Activated CD8-positive, alpha-beta T cell treated with anti-CD3 and anti-CD28 coated beads, Interleukin-2, amount 10 ng/mL, durations not matched to agents 7 days and 5 days (primary cell): ENCODE measurements around the gene BOD1. TPM values are rescaled to one million over a fixed set of nuclear protein-coding genes. Genes with fewer than 3 reads are reported as not detected.

Source experiments
- ATAC-seq: fragments of 150-1000 bp; cut with Tn5 transposase; one replicate; pipeline ENCODE4 v1.10.0; 2021; ENCODE audit warnings: moderate library complexity
- CTCF ChIA-PET: fragments of 350-600 bp; sonication (Branson Sonifier 250); formaldehyde crosslinking; loops from one replicate; lab custom pipeline; 2021; ENCODE audit warnings: antibody characterized with exemption; lab: Charles Lee
- POLR2A ChIA-PET: fragments of 350-600 bp; sonication (Branson Sonifier 250); formaldehyde crosslinking; loops from one replicate; lab custom pipeline; 2021; ENCODE audit warnings: antibody characterized with exemption; lab: Charles Lee
- DNase-seq: peaks from one replicate; pipeline ENCODE4 v3.0.0-alpha.2; 2020
- H3K27ac Mint-ChIP-seq: one replicate; pipeline ENCODE4 v1.8.0; 2021; ENCODE audit warnings: mild to moderate bottlenecking, mixed read lengths
- H3K27me3 Mint-ChIP-seq: one replicate; pipeline ENCODE4 v1.8.0; 2021; ENCODE audit warnings: low read depth, mixed read lengths
- H3K36me3 Mint-ChIP-seq: one replicate; pipeline ENCODE4 v1.8.0; 2021; ENCODE audit warnings: low read depth, mixed read lengths
- H3K4me1 Mint-ChIP-seq: one replicate; pipeline ENCODE4 v1.8.0; 2021; ENCODE audit warnings: low read depth, mixed read lengths
- H3K4me3 Mint-ChIP-seq: one replicate; pipeline ENCODE4 v1.8.0; 2021; ENCODE audit warnings: mild to moderate bottlenecking, mixed read lengths
- H3K9me3 Mint-ChIP-seq: one replicate; pipeline ENCODE4 v1.8.0; 2022; ENCODE audit warnings: mixed read lengths; ENCODE audit not compliant: insufficient read depth
- total RNA-seq, 2 experiments: library from RNA; stranded (reverse); gene quantifications; one replicate each; pipeline ENCODE4 v1.2.3, GENCODE V29; 2021

Gene BOD1
- total RNA-seq, result 10 to 100 TPM; 14.0 to 20.3 TPM

DNA sequence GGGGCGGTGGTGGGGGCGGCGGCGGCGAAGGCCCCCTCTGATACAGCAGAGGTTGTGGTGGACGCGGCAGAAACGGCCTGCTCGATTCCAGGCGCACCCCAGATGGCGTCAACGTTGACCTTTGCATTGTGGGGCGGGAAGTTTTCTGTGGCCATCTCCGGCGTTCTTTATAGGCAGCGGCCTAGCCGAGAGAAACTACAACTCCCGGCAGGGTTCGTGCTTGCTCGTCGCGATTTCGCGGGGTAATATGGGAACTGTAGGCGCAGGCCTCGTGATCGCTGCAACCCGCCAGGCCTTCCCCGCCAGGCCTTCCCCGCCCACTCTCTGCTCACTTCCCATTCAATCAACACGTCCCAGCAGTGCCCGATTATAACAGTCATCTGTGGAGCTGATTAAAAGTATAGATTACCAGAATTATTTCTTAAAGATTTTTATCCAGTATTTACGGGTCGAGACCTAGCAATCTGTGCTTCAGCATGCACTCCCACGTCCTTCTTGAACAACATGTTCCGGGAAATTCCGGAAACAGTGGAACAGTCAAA lies at the start of gene BOD1:
Gene BOD1 (minus strand): TSS at position 74 of the 542 bp plus-strand sequence. CDS start 214 bp downstream, outside the sequence.
- Mint-ChIP-seq H3K9me3 (no peaks in the 10 kb centered on the region), H3K4me1 (peaks cover 27% of the 10 kb centered on the region)

DNA sequence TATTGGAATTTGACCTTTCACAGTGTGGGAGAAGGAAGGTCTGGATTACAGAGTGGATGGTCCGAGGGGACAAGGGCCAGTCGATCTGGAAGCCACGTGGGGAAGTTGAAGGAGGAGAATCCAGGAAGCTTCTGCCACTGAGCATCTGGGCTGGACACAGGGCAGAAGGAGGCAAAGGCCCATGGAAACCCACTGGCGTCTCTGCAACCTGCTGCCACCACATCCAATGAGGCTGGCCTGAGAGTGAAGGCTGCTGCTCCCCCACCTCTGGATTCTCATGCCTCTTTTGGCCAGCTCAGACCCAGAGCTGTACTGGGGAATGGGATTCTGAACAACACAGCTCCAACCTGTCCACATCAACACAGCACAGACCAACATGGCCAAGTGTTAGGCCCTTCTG lies 48.9 kb upstream of the BOD1 start:
- ChIA-PET POLR2A (no interaction called here), CTCF (no interaction called here)
- ATAC-seq, result no peak
- Mint-ChIP-seq H3K36me3 (no peaks in the 10 kb centered on the region), H3K4me3 (no peak overlapping the region), H3K27me3 (peaks cover 2% of the 10 kb centered on the region), H3K9me3 (no peaks in the 10 kb centered on the region), H3K4me1 (peaks cover 4% of the 10 kb centered on the region), H3K27ac (no peak overlapping the region)
- no peak for DNase-seq

More for the DNA sequence above, at the start of gene BOD1:
- peak; percentile 96 for DNase-seq
- POLR2A ChIA-PET, result interaction anchor here (0.9 to 1.7 kb wide), 2 partner anchors 271 to 1861 kb away, joined by 4 to 8 read pairs; partner anchors contain the start of genes CPEB4 and SFXN1
- peak within 1 kb of the TSS; percentile 91 for H3K4me3 Mint-ChIP-seq
- peak; percentile 95 for ATAC-seq
- H3K27me3 Mint-ChIP-seq, result no peaks in the 10 kb centered on the region
- CTCF ChIA-PET, result interaction anchor here (1.0 to 3.6 kb wide), 25 partner anchors 9 to 695 kb away, joined by 3 to 41 read pairs (median 6); partner anchors contain the start of gene CPEB4
- peak within 1 kb of the TSS; percentile 87 for H3K27ac Mint-ChIP-seq
- peaks cover 24% of the 10 kb centered on the region for H3K36me3 Mint-ChIP-seq

DNA sequence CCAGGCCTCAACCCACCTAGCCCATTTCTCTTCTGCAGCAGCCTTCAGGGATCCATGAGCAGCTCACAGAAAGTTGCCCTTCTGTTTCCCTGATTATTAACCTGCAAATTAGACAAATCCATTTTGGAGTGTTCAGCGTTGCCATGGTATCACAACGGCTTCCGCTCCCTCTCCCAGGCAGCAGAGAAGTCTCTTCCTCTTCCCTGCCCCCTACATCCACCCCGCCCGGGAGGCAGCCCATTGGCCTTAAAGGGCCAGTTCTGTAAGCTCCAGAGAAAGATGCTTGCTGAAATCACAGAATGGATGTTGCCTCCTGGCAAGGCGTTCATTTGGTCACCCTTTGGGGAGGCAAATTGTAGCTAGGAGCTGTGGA lies 47.7 kb upstream of the BOD1 start:
- ChIA-PET CTCF (no interaction called here), POLR2A (no interaction called here)
- Mint-ChIP-seq H3K4me3 (no peak overlapping the region), H3K27me3 (peaks cover 2% of the 10 kb centered on the region), H3K9me3 (no peaks in the 10 kb centered on the region), H3K27ac (no peak overlapping the region), H3K36me3 (no peaks in the 10 kb centered on the region), H3K4me1 (peaks cover 4% of the 10 kb centered on the region)
- no peak for DNase-seq
- no peak for ATAC-seq

DNA sequence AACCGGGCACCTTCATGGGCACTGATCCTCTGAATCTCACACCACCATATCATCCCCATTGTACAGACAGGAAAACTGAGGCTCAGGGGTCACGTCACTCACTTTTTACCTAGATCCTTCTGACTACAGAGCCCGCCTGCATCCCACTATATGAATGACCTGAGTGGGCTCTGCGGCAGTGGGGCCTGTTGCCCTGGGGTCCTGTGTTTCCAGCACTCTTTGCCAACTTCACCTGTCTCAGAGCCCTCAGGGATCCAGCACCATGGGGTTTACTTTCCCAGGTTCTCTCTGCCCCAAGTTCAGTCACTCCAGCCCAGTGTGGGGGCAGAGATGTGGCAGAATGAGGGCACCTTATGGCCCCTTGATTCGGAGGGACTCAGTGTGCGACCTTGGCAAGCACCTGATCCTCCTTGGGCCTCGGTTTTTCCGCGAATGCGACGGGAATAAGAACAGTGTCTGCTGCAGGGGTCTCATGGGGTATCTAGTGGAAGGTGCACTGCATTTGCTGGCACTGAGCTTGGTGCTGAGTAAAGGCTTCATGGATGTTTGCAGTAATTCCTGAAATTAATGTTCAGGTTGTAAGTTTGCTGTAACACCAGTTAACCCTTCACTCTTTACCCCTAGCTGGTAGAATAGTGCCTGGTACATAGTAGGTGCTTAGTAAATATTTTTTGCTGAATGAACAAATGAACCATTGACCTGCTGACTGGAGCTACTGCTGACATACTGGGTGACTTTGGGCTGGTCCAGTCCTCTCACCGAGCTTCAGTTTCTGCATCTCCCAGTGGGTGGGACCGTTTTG lies 47.1 kb upstream of the BOD1 start:
- no peaks in the 10 kb centered on the region for H3K36me3 Mint-ChIP-seq
- CTCF ChIA-PET, result no interaction called here
- peaks cover 2% of the 10 kb centered on the region for H3K27me3 Mint-ChIP-seq
- DNase-seq, result no peak
- no peak overlapping the region for H3K4me3 Mint-ChIP-seq
- no peak overlapping the region for H3K27ac Mint-ChIP-seq
- POLR2A ChIA-PET, result no interaction called here
- no peaks in the 10 kb centered on the region for H3K9me3 Mint-ChIP-seq
- no peak for ATAC-seq
- peaks cover 4% of the 10 kb centered on the region for H3K4me1 Mint-ChIP-seq

DNA sequence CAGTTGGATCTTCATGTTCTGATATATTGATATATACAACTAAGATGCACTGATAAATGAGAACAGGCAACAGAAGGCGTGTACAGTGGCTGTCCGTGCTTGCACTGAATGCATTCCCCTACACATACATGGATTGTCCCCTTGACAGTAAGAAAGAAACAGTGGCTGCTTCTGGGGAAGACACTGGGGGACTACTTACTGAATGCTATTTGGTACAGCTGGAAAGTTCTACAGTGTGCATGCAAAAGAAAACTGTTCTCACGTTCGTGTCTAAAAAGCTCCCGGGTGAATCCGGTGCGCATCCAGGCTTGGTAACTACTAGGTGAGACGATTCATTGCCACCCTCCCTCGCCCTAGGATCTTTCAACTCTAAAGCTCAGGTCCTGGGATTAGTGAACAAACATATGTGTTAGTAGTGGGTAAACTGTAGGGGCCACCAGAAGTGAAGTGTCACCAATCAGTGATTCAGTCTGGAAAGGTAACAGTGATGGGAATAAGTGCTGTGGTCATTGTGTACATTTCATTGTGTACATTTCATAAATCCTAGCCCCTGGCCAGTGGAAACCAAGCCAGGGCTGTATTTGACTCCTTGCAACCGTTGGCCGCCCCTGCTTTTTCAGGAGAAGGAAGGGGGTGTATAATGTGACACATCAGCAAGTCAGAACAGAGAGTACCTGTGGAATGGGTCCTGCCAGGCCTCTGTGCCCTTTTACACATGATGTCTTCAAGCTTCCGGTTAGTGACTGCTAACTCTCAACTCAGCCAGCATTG lies 46.3 kb upstream of the BOD1 start:
- H3K27me3 Mint-ChIP-seq, result no peaks in the 10 kb centered on the region
- H3K27ac Mint-ChIP-seq, result no peak overlapping the region
- no peaks in the 10 kb centered on the region for H3K9me3 Mint-ChIP-seq
- POLR2A ChIA-PET, result no interaction called here
- no peak for ATAC-seq
- no peak overlapping the region for H3K4me3 Mint-ChIP-seq
- CTCF ChIA-PET, result no interaction called here
- H3K4me1 Mint-ChIP-seq, result peaks cover 4% of the 10 kb centered on the region
- no peaks in the 10 kb centered on the region for H3K36me3 Mint-ChIP-seq
- no peak for DNase-seq

DNA sequence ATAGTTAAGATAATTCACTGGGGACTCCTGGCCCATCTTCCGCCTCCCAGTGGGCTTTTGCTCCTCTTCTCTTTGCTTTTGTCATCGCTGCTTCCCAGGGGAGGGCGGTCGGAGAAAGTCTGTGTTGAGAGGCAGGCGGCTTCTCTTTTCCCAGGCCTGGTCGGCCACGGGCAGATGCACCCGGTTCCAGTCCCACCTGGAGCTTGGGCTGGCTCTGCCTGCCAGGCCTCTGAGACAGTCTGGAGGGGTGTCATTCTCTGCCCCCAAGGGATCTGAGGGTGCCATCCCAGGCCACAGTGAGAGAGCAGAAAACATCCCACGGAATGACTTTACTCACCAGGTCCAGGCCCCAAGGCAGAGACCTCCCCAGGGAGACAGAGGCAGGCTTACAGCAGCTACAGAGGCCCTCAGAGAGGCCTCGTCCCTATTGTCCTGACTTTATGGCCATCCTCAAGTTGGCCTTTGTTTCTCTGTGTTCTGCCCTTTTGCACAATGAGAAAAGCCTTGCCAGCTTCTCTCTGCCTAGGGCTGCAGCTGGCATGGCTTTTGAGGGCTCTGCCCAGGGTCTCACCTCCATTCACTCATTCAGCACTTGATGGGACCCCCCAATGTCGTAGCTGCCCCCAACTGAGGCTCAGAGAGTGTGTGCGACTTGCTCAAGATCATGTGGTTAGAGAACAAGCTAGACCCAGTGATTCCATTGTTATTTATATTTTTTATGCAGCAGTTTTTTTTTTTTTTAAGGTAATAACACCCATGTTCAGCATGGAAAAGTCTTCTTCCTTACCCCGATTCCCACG lies 44.2 kb upstream of the BOD1 start:
- Mint-ChIP-seq H3K4me3 (no peak overlapping the region), H3K36me3 (no peaks in the 10 kb centered on the region), H3K27me3 (no peaks in the 10 kb centered on the region), H3K27ac (no peak overlapping the region), H3K9me3 (no peaks in the 10 kb centered on the region), H3K4me1 (peaks cover 4% of the 10 kb centered on the region)
- no peak for ATAC-seq
- DNase-seq, result no peak
- ChIA-PET POLR2A (no interaction called here), CTCF (no interaction called here)

DNA sequence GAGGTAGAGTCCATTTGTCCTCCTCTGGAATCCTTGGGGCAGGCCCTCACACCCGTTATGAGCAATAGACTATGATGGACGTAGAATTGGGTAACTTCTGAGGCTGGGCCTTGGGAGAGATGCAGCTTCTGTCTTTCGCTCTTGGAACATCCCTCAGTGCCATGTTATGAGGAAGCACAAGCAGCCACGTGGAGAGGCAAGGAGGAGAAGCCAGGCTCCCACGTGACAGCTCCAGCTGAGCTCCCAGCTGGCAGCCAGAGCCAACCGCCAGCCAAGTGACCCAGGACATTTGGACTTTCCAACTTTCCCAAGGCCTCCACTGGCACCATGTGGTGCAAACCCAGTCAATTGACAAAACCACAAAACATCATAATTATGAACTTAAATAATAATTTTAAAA lies 43.0 kb upstream of the BOD1 start:
- no peak overlapping the region for H3K4me3 Mint-ChIP-seq
- ATAC-seq (no peak), DNase-seq (no peak)
- no peaks in the 10 kb centered on the region for H3K27me3 Mint-ChIP-seq
- no peak overlapping the region for H3K27ac Mint-ChIP-seq
- peaks cover 4% of the 10 kb centered on the region for H3K4me1 Mint-ChIP-seq
- H3K9me3 Mint-ChIP-seq, result no peaks in the 10 kb centered on the region
- H3K36me3 Mint-ChIP-seq, result no peaks in the 10 kb centered on the region
- POLR2A ChIA-PET, result no interaction called here
- CTCF ChIA-PET, result no interaction called here

DNA sequence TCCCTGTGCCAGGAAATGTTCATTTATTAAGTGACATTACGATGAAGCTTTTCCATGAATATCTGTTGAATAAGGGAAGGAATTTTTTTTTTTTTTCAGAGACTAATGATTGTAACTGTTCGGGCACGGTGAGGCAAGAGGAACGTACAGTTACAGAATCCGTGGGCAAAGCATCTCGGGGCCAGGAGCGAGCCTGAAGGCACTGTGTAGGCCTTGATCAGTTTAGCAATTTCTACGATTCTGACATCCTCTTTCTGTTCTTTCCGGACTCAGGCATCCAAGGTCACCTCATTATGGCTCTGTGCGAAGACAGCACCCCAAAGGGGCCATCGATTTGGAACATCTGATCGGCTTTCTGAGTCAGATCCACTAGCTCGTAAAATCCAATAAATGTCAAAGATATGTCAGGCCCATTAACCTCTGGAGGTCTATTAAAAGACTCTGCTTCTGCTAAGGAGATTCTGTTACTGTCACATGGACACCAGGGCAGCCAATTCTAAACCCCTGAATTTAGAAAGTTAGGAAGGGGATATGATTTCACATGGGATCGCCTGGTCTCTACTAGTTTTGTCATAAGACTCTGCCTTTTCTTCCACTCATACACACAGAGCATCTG lies 41.4 kb upstream of the BOD1 start:
- H3K4me3 Mint-ChIP-seq, result no peak overlapping the region
- H3K9me3 Mint-ChIP-seq, result peaks cover 4% of the 10 kb centered on the region
- DNase-seq (no peak), ATAC-seq (no peak)
- H3K36me3 Mint-ChIP-seq, result no peaks in the 10 kb centered on the region
- no peaks in the 10 kb centered on the region for H3K4me1 Mint-ChIP-seq
- POLR2A ChIA-PET, result no interaction called here
- no peaks in the 10 kb centered on the region for H3K27me3 Mint-ChIP-seq
- no peak overlapping the region for H3K27ac Mint-ChIP-seq
- CTCF ChIA-PET, result no interaction called here

DNA sequence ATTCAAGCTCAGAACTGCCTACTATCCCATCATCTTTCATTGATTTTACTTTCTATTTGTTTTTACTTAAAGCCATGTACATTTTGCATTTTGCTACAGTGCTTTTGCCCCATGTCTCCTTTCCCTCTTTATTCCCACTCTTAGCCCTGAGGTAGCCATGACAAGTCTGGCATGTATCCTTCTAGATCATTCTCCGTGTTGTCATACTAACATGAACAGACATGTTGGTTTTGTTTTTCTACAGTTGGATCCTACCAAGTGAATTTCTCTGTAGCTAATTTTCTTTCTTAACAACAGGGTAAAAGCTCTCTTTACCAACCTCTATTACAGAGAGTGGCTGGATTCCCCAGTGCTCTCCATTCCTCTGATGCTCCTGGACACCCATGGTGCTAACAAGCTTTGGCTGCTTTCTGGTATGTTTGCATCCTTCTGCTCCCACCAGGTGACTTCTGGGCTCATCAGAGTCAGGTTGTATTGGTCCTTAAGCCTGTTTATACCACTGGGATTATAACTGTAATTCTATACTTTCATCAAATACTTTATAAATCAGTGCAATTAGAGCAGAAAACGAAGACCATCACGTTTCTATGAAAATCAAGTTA lies 38.8 kb upstream of the BOD1 start:
- ChIA-PET POLR2A (no interaction called here), CTCF (no interaction called here)
- Mint-ChIP-seq H3K27ac (no peak overlapping the region), H3K9me3 (peaks cover 8% of the 10 kb centered on the region), H3K27me3 (peaks cover 13% of the 10 kb centered on the region), H3K4me3 (no peak overlapping the region), H3K36me3 (no peaks in the 10 kb centered on the region), H3K4me1 (no peaks in the 10 kb centered on the region)
- DNase-seq, result no peak
- ATAC-seq, result no peak

DNA sequence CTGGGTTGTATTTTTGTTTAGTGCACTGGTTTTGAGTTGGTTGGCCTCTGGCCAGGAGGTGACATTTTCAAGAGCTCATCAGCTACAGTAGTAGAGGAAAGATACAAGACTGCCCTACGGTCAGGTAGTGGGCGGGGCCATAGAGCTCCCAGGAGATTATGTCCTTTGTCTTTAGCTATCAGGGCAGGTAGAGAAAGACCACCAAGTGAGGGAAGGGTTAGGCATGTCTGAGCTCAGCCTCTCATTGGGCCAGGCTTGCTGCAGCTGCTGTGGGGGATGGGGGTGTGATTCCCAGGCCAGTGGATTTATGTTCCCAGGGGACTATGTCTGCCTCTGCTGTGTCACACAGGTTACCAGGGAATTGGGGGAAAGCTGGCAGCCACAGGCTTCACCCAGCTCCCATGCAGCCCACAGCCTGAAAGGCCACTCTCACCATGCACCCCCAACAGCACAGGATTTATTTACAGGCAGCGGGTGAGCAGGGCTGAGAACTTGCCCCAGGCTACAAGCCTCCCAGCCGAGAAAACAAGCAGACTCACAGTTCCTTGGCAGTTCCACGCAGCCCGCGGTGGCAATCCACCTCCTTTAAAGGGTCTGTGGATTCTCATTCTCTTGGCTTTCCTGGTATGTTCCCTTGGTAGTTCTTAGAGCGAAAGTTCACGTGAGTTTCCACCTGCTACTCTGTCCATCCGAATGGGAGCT lies 37.5 kb upstream of the BOD1 start:
- Mint-ChIP-seq H3K9me3 (peaks cover 8% of the 10 kb centered on the region), H3K27ac (no peak overlapping the region), H3K4me3 (no peak overlapping the region), H3K4me1 (no peaks in the 10 kb centered on the region), H3K27me3 (peaks cover 18% of the 10 kb centered on the region), H3K36me3 (no peaks in the 10 kb centered on the region)
- no peak for ATAC-seq
- DNase-seq, result no peak
- ChIA-PET POLR2A (no interaction called here), CTCF (interaction anchor here (1.5 kb wide), 1 partner anchor 38 kb away, joined by 3 read pairs; no protein-coding TSS in a partner anchor)
